Endothelial cell (in vitro differentiated cells): ENCODE results near the gene USP10. TPM values are rescaled to one million over a fixed set of nuclear protein-coding genes. Genes with fewer than 3 reads are reported as not detected.

Experiments used
- DNase-seq: peaks from one replicate; pipeline ENCODE4 v3.0.0; 2021; ENCODE audit warnings: low spot score
- H3K27ac Mint-ChIP-seq: one replicate; pipeline ENCODE4 v1.8.0; 2021; ENCODE audit warnings: mixed read lengths, inconsistent platforms; ENCODE audit not compliant: unreplicated experiment
- H3K27me3 Mint-ChIP-seq: one replicate; pipeline ENCODE4 v1.8.0; 2021; ENCODE audit warnings: mild to moderate bottlenecking, moderate library complexity, mixed read lengths, inconsistent platforms; ENCODE audit not compliant: unreplicated experiment
- H3K36me3 Mint-ChIP-seq: one replicate; pipeline ENCODE4 v1.8.0; 2021; ENCODE audit warnings: mild to moderate bottlenecking, low read depth, mixed read lengths, inconsistent platforms; ENCODE audit not compliant: unreplicated experiment
- H3K4me1 Mint-ChIP-seq: one replicate; pipeline ENCODE4 v1.8.0; 2021; ENCODE audit warnings: mild to moderate bottlenecking, mixed read lengths, inconsistent platforms; ENCODE audit not compliant: unreplicated experiment
- H3K4me3 Mint-ChIP-seq: one replicate; pipeline ENCODE4 v1.8.0; 2021; ENCODE audit warnings: mild to moderate bottlenecking, mixed read lengths, inconsistent platforms; ENCODE audit not compliant: unreplicated experiment
- H3K9me3 Mint-ChIP-seq: one replicate; pipeline ENCODE4 v1.8.0; 2021; ENCODE audit warnings: mixed read lengths, inconsistent platforms; ENCODE audit not compliant: unreplicated experiment
- CTCF ChIP-seq: fragments of 200-600 bp; sonication (generic); IDR thresholded peaks from one replicate; pipeline ENCODE4 v1.5.0; 2021; ENCODE audit warnings: antibody characterized with exemption; ENCODE audit not compliant: unreplicated experiment
- total RNA-seq: library from RNA; stranded (reverse); fragmentation: NEBNext Ultra II Directional; extraction: Animal tissue kit (Norgen Biotek cat#: 25700); gene quantifications from one replicate; pipeline ENCODE4 v1.2.1, GENCODE V29; 2021; ENCODE audit not compliant: unreplicated experiment

Gene USP10
- total RNA-seq, 1 donor from 2014 or later = 81.2 TPM

GRCh38 chr16:84673561-84673960, 26.2 kb upstream of the USP10 start:
- Mint-ChIP-seq H3K9me3 (no peaks in the 10 kb centered on the region), H3K27me3 (peaks cover 6% of the 10 kb centered on the region), H3K4me3 (no peak overlapping the region), H3K36me3 (no peaks in the 10 kb centered on the region), H3K27ac (no peak overlapping the region), H3K4me1 (no peaks in the 10 kb centered on the region)
- no peak for TF ChIP-seq CTCF
- DNase-seq = no peak

GRCh38 chr16:84675423-84675822, 24.4 kb upstream of the USP10 start:
- no peak overlapping the region for H3K4me3 Mint-ChIP-seq
- no peak for TF ChIP-seq CTCF

GRCh38 chr16:84675884-84676283, 23.9 kb upstream of the USP10 start:
- no peak overlapping the region for H3K27ac Mint-ChIP-seq
- H3K4me3 Mint-ChIP-seq = no peak overlapping the region
- no peak for DNase-seq
- no peaks in the 10 kb centered on the region for H3K9me3 Mint-ChIP-seq
- H3K27me3 Mint-ChIP-seq = peaks cover 6% of the 10 kb centered on the region
- no peak for TF ChIP-seq CTCF
- no peaks in the 10 kb centered on the region for H3K4me1 Mint-ChIP-seq
- H3K36me3 Mint-ChIP-seq = peaks cover 3% of the 10 kb centered on the region

More at GRCh38 chr16:84675423-84675822, 24.4 kb upstream of the USP10 start:
- no peaks in the 10 kb centered on the region for H3K4me1 Mint-ChIP-seq
- no peak for DNase-seq
- peaks cover 3% of the 10 kb centered on the region for H3K36me3 Mint-ChIP-seq
- H3K27me3 Mint-ChIP-seq = peaks cover 6% of the 10 kb centered on the region
- no peak overlapping the region for H3K27ac Mint-ChIP-seq
- no peaks in the 10 kb centered on the region for H3K9me3 Mint-ChIP-seq

- DNase-seq = no peak
- H3K27ac Mint-ChIP-seq = no peak overlapping the region
These were observed 22.6 kb upstream of the USP10 start for GRCh38 chr16:84677017-84677803.

More at GRCh38 chr16:84677017-84677803, 22.6 kb upstream of the USP10 start:
- Mint-ChIP-seq H3K27me3 (peaks cover 6% of the 10 kb centered on the region), H3K9me3 (no peaks in the 10 kb centered on the region), H3K4me1 (no peaks in the 10 kb centered on the region), H3K36me3 (peaks cover 3% of the 10 kb centered on the region), H3K4me3 (no peak overlapping the region)
- TF ChIP-seq CTCF = no peak
